Measurements from ENCODE around the gene FAM114A1. TPM values are rescaled to one million over a fixed set of nuclear protein-coding genes. Genes with fewer than 3 reads are reported as not detected.

The FAM114A1 gene
- total RNA-seq, 1 experiment from 2014 or later, result 32.0 TPM

DNA sequence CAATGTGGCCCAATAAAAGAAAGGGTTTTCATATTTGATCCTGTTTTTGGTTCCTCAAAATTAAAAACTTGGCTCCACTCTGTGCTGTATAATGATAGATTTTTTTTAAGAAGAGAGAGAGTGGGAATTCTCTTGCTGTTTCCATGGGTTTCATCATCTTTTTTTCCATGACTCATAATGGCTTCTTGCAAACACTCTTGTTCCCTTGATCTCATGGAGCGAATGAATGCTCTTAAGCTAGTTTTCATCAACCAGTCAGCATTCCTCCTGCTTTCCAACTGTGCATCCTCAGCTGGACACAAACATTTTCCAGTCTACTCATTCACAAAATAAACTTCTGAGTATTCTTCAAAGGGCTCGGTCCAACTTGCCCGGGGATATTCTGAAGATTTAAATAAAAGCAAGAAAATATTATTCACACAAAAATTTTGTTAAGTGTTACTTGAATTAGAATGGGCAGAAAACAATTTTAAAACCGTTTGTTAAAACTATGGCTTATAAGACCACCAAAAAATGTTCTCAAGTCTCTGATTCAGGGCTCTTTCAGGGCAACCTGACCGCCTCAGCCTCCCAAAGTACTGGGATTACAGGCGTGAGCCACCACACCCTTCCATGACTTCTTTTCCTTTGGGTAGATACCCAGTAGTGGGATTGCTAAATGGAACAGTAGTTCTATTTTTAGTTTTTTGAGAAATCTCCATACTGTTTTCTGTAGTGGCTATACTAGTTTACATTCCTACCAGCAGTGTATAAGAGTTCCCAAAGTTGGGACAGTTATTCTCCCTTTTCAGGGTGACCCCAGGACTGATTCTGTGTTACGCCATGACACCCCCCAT is 99.9 kb downstream of the FAM114A1 start:
- H3K9me3 ChIP-seq (ENCODE audit: control insufficient read depth, insufficient read depth, low read depth, low read length), result no peaks in the 10 kb centered on the region
- no peaks in the 10 kb centered on the region for H3K36me3 ChIP-seq (ENCODE audit: control insufficient read depth, insufficient read depth, low read length)
- ATAC-seq (no peak), DNase-seq (ENCODE audit: low read depth, low spot score) (peak; percentile 27)
- no TSS peak for BruUV-seq (replicated peaks)
- H3K27ac ChIP-seq (ENCODE audit: low read length), result no peak overlapping the region
- TF ChIP-seq POLR2AphosphoS5 (IDR thresholded peaks at IDR 0.05; ENCODE audit: low read depth, low read length), result no peak
- TF ChIP-seq TCF7L2 (IDR thresholded peaks at IDR 0.05; ENCODE audit: low read depth, low read length), result no peak
- no peak for TF ChIP-seq SIN3A (IDR thresholded peaks at IDR 0.05; ENCODE audit: borderline replicate concordance, insufficient read depth, low read depth, low read length)
- no peak for TF ChIP-seq CTCF (IDR thresholded peaks at IDR 0.05)
- no peak for TF ChIP-seq REST (IDR thresholded peaks at IDR 0.05; ENCODE audit: insufficient read depth in 1 of 2, low read depth in 2 of 2, low read length in 1 of 2)
- POLR2A ChIA-PET, result no interaction called here
- no peak overlapping the region for H3K4me3 ChIP-seq (ENCODE audit: low read depth in 2 of 2, low read length in 2 of 2)
- CTCF ChIA-PET, result no interaction called here
- no peaks in the 10 kb centered on the region for H3K27me3 ChIP-seq (ENCODE audit: control insufficient read depth, insufficient read depth, low read length)
- in situ Hi-C loops (cut with HindIII; ENCODE audit: low pct_unique_long_range_greater_than_20kb, low sequenced_read_pairs) (no loop called here), intact Hi-C loops (cut with micrococcal nuclease; ENCODE audit: unreplicated experiment) (no loop called here)
- no peaks in the 10 kb centered on the region for H3K4me1 ChIP-seq (ENCODE audit: control insufficient read depth, insufficient read depth, low read length)

DNA sequence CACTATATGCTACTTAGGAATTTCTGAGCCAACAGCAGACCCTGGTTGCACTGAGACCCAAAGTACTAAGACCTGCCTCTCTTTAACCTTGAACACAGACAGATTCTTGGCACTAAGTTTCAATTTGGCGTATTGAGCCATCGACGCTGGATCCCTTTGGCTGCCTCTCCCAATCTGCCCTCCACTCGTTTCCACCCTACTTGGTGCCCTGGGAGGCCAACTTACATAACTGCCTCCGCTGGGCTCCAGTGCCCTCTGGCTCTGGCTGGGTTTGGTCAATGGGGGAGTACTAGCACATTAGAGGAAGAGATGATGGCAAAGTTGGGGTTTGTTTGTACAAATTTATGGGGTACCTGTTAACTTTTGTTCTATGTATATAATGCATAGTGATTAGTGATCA is 101.1 kb downstream of the FAM114A1 start:
- H3K27me3 ChIP-seq (ENCODE audit: control insufficient read depth, insufficient read depth, low read length), result no peaks in the 10 kb centered on the region
- H3K27ac ChIP-seq (ENCODE audit: low read length), result no peak overlapping the region; the same call in 1 of the 2 replicates
- ATAC-seq (no peak), DNase-seq (ENCODE audit: low read depth, low spot score) (no peak)
- TF ChIP-seq CTCF (IDR thresholded peaks at IDR 0.05) (no peak), POLR2AphosphoS5 (IDR thresholded peaks at IDR 0.05; ENCODE audit: low read depth, low read length) (no peak), REST (IDR thresholded peaks at IDR 0.05; ENCODE audit: insufficient read depth in 1 of 2, low read depth in 2 of 2, low read length in 1 of 2) (no peak), SIN3A (IDR thresholded peaks at IDR 0.05; ENCODE audit: borderline replicate concordance, insufficient read depth, low read depth, low read length) (no peak), TCF7L2 (IDR thresholded peaks at IDR 0.05; ENCODE audit: low read depth, low read length) (no peak)
- no TSS peak for BruUV-seq (replicated peaks)
- POLR2A ChIA-PET, result interaction anchor here (0.7 kb wide), 1 partner anchor 36 kb away, joined by 3 read pairs; no protein-coding TSS in a partner anchor
- no peak overlapping the region for H3K4me3 ChIP-seq (ENCODE audit: low read depth in 2 of 2, low read length in 2 of 2)
- in situ Hi-C loops (cut with HindIII; ENCODE audit: low pct_unique_long_range_greater_than_20kb, low sequenced_read_pairs), result no loop called here
- intact Hi-C loops (cut with micrococcal nuclease; ENCODE audit: unreplicated experiment), result no loop called here
- H3K4me1 ChIP-seq (ENCODE audit: control insufficient read depth, insufficient read depth, low read length), result no peaks in the 10 kb centered on the region
- CTCF ChIA-PET, result no interaction called here
- no peaks in the 10 kb centered on the region for H3K9me3 ChIP-seq (ENCODE audit: control insufficient read depth, insufficient read depth, low read depth, low read length)
- H3K36me3 ChIP-seq (ENCODE audit: control insufficient read depth, insufficient read depth, low read length), result no peaks in the 10 kb centered on the region
